ENCODE data around the gene TSPAN9.

TSPAN9 gene

GRCh38 chr12:3291939-3292338, 214.8 kb downstream of the TSPAN9 start:
- no peak for TF ChIP-seq CTCF (IDR thresholded peaks at IDR 0.05; ENCODE audit: extremely low read depth, missing control alignments)
- no peak for DNase-seq (ENCODE audit: low spot score)

- no peak for DNase-seq (ENCODE audit: low spot score)
- no peak for TF ChIP-seq CTCF (IDR thresholded peaks at IDR 0.05; ENCODE audit: extremely low read depth, missing control alignments)
Measured at GRCh38 chr12:3292677-3293412, 215.7 kb downstream of the TSPAN9 start.

- no peak for TF ChIP-seq CTCF (IDR thresholded peaks at IDR 0.05; ENCODE audit: extremely low read depth, missing control alignments)
- DNase-seq (ENCODE audit: low spot score), result no peak
Measured at GRCh38 chr12:3293446-3294161, 216.4 kb downstream of the TSPAN9 start.

- DNase-seq (ENCODE audit: low spot score), result no peak
- TF ChIP-seq CTCF (IDR thresholded peaks at IDR 0.05; ENCODE audit: extremely low read depth, missing control alignments), result no peak
Measured at GRCh38 chr12:3294481-3294911, 217.3 kb downstream of the TSPAN9 start.

GRCh38 chr12:3295225-3295624, 218.0 kb downstream of the TSPAN9 start:
- DNase-seq (ENCODE audit: low spot score), result no peak
- TF ChIP-seq CTCF (IDR thresholded peaks at IDR 0.05; ENCODE audit: extremely low read depth, missing control alignments), result no peak

- no peak for TF ChIP-seq CTCF (IDR thresholded peaks at IDR 0.05; ENCODE audit: extremely low read depth, missing control alignments)
- no peak for DNase-seq (ENCODE audit: low spot score)
Measured at GRCh38 chr12:3295646-3296408, 218.6 kb downstream of the TSPAN9 start.

GRCh38 chr12:3296409-3296701, 219.2 kb downstream of the TSPAN9 start:
- no peak for DNase-seq (ENCODE audit: low spot score)
- no peak for TF ChIP-seq CTCF (IDR thresholded peaks at IDR 0.05; ENCODE audit: extremely low read depth, missing control alignments)

All from GM20000 (cell line).